Ovary (tissue), 3 donors: ENCODE results near the gene BANP.
"Not testable (repeated sequence)": the region's sequence is repeated elsewhere in the genome, so short reads cannot be mapped to it uniquely, and the experiment has no call there.

ENCODE experiments used
- POLR2A ChIP-seq: fragments of 450-650 bp; IDR thresholded peaks from one replicate; pipeline ENCODE4 v1.6.1; 2017; ENCODE audit warnings: antibody characterized with exemption, mild to moderate bottlenecking, moderate library complexity
- TF ChIP-seq, protein P1 (sequence below), 3 donors: fragments of 450-650 bp in 2 of 3; fragments of 200-600 bp in 1 of 3; IDR thresholded peaks; one replicate each; pipeline versions ENCODE4 v1.5.1 to v1.8.0; 2016 to 2022; ENCODE audit warnings: antibody characterized with exemption in 3 of 3, mild to moderate bottlenecking in 1 of 3
- donor health status: DM: no; HTN: no; CAD: no.

DNA sequence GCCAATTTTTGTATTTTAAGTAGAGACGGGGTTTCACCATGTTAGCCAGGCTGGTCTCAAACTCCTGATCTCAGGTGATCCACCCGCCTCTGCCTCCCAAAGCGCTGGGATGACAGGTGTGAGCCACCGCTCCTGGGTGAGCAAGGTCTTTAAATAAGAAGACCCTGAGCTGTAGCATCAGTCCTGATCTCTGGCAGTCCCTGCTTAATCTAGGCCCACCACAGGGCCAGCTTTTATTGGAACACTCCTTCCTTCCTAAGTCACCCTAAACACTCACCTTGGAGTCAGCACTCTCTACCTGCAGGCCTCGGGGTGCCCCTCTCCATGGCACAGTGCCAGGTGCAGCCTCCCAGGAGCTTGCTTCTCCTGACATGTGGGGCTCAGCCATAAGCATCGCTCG, 45.7 kb upstream of the BANP start:
- TF ChIP-seq, protein P1, sequence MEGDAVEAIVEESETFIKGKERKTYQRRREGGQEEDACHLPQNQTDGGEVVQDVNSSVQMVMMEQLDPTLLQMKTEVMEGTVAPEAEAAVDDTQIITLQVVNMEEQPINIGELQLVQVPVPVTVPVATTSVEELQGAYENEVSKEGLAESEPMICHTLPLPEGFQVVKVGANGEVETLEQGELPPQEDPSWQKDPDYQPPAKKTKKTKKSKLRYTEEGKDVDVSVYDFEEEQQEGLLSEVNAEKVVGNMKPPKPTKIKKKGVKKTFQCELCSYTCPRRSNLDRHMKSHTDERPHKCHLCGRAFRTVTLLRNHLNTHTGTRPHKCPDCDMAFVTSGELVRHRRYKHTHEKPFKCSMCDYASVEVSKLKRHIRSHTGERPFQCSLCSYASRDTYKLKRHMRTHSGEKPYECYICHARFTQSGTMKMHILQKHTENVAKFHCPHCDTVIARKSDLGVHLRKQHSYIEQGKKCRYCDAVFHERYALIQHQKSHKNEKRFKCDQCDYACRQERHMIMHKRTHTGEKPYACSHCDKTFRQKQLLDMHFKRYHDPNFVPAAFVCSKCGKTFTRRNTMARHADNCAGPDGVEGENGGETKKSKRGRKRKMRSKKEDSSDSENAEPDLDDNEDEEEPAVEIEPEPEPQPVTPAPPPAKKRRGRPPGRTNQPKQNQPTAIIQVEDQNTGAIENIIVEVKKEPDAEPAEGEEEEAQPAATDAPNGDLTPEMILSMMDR (IDR thresholded peaks at IDR 0.05) = not testable (repeated sequence)
- not testable (repeated sequence) for TF ChIP-seq POLR2A
